ENCODE data around the gene LCLAT1. TPM values are rescaled to one million over a fixed set of nuclear protein-coding genes. Genes with fewer than 3 reads are reported as not detected.

LCLAT1 gene
- polyA plus RNA-seq, 1 of the 3 experiments (the other 2 are of a cell fraction), result 6.9 TPM

GRCh38 chr2:30627151-30627550, 180.1 kb downstream of the LCLAT1 start:
- no peaks in the 10 kb centered on the region for H3K4me1 ChIP-seq (ENCODE audit: control insufficient read depth in 1 of 2, insufficient read depth in 2 of 2, low read depth in 1 of 2, low read length in 1 of 2)
- no peak overlapping the region for H3K27ac ChIP-seq (ENCODE audit: low read depth in 2 of 2, low read length in 1 of 2)
- H3K36me3 ChIP-seq (replicated peaks in 1 of 2; ENCODE audit: control insufficient read depth in 1 of 2, insufficient read depth in 2 of 2, low read length in 1 of 2), result no peaks in the 10 kb centered on the region
- no peak overlapping the region for H3K4me2 ChIP-seq
- no peak overlapping the region for H3K9ac ChIP-seq
- H2AFZ ChIP-seq (ENCODE audit: low read depth), result no peak overlapping the region
- no peak for DNase-seq
- ChIA-PET CTCF (interaction anchor here (0.9 kb wide), 1 partner anchor 15 kb away, joined by 3 read pairs; no protein-coding TSS in a partner anchor), POLR2A (no interaction called here)
- TF ChIP-seq RAD21 (IDR thresholded peaks at IDR 0.05; ENCODE audit: low read length) (no peak), MXI1 (IDR thresholded peaks at IDR 0.05; ENCODE audit: low read depth, low read length) (no peak), ZBTB33 (IDR thresholded peaks at IDR 0.05; ENCODE audit: borderline replicate concordance, low read depth) (no peak)
- H3K27me3 ChIP-seq (ENCODE audit: insufficient read depth), result no peaks in the 10 kb centered on the region
- no peak overlapping the region for H3K4me3 ChIP-seq (ENCODE audit: low read depth in 2 of 2, low read length in 1 of 2)
- no peaks in the 10 kb centered on the region for H3K9me3 ChIP-seq
- no peaks in the 10 kb centered on the region for H3K79me2 ChIP-seq (ENCODE audit: insufficient read depth)
- no peaks in the 10 kb centered on the region for H3K9me2 ChIP-seq
- H3F3A ChIP-seq (replicated peaks; ENCODE audit: insufficient read depth), result no peaks in the 10 kb centered on the region
- H4K20me1 ChIP-seq (ENCODE audit: insufficient read depth), result no peaks in the 10 kb centered on the region
- WGBS (ENCODE audit: low lambda C conversion rate), result 96% methylated on average over 8 of the region's 8 CpGs

DNA sequence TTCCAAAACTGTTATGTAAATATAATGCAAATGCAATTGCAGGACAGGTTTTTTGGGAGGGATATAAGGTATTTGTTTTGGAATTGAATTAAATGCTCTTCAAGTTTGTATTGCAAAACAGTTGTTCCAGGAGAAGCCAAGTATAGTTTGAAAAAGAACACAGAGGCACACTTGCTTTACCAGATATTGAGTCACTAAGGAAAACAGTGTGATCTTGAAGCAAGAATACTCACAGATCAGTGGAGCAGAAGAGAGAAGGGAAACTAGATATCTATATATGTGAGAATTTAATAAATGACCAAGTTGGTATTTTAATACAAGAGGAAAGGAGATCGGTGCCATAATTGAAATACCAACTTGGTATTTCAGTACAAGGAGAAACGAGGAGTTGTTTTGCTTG, 181.3 kb downstream of the LCLAT1 start:
- no peak overlapping the region for H2AFZ ChIP-seq (ENCODE audit: low read depth)
- no peaks in the 10 kb centered on the region for H3K36me3 ChIP-seq (replicated peaks in 1 of 2; ENCODE audit: control insufficient read depth in 1 of 2, insufficient read depth in 2 of 2, low read length in 1 of 2)
- H3K4me3 ChIP-seq (ENCODE audit: low read depth in 2 of 2, low read length in 1 of 2), result no peak overlapping the region
- H3K27ac ChIP-seq (ENCODE audit: low read depth in 2 of 2, low read length in 1 of 2), result no peak overlapping the region
- H3K9me2 ChIP-seq, result no peaks in the 10 kb centered on the region
- no peaks in the 10 kb centered on the region for H3K4me1 ChIP-seq (ENCODE audit: control insufficient read depth in 1 of 2, insufficient read depth in 2 of 2, low read depth in 1 of 2, low read length in 1 of 2)
- H3K4me2 ChIP-seq, result no peak overlapping the region
- H4K20me1 ChIP-seq (ENCODE audit: insufficient read depth), result no peaks in the 10 kb centered on the region
- H3K9ac ChIP-seq, result no peak overlapping the region
- no peaks in the 10 kb centered on the region for H3K9me3 ChIP-seq
- H3K79me2 ChIP-seq (ENCODE audit: insufficient read depth), result no peaks in the 10 kb centered on the region
- no peaks in the 10 kb centered on the region for H3F3A ChIP-seq (replicated peaks; ENCODE audit: insufficient read depth)
- no peak for DNase-seq
- 97% methylated on average over 2 of the region's 2 CpGs for WGBS (ENCODE audit: low lambda C conversion rate)
- TF ChIP-seq USF1 (IDR thresholded peaks at IDR 0.05; ENCODE audit: borderline replicate concordance, low read depth), result no peak
- no peak for TF ChIP-seq REST (IDR thresholded peaks at IDR 0.05; ENCODE audit: low read depth, low read length)
- no peak for TF ChIP-seq MEF2A (IDR thresholded peaks at IDR 0.05; ENCODE audit: borderline replicate concordance, low read depth)
- TF ChIP-seq MXI1 (IDR thresholded peaks at IDR 0.05; ENCODE audit: low read depth, low read length), result no peak
- TF ChIP-seq, protein P1, sequence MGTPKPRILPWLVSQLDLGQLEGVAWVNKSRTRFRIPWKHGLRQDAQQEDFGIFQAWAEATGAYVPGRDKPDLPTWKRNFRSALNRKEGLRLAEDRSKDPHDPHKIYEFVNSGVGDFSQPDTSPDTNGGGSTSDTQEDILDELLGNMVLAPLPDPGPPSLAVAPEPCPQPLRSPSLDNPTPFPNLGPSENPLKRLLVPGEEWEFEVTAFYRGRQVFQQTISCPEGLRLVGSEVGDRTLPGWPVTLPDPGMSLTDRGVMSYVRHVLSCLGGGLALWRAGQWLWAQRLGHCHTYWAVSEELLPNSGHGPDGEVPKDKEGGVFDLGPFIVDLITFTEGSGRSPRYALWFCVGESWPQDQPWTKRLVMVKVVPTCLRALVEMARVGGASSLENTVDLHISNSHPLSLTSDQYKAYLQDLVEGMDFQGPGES (IDR thresholded peaks at IDR 0.05; ENCODE audit: low read depth, low read length), result no peak
- no peak for TF ChIP-seq TAF1 (IDR thresholded peaks at IDR 0.05; ENCODE audit: borderline replicate concordance, low read depth, low read length)
- TF ChIP-seq RXRA (IDR thresholded peaks at IDR 0.05; ENCODE audit: borderline replicate concordance, low read depth), result no peak
- no peak for TF ChIP-seq GABPA (IDR thresholded peaks at IDR 0.05; ENCODE audit: low read depth)
- TF ChIP-seq ELF1 (IDR thresholded peaks at IDR 0.05), result no peak
- ChIA-PET POLR2A (no interaction called here), CTCF (interaction anchor here (0.9 to 1.8 kb wide), 2 partner anchors 16 to 25 kb away, joined by 3 to 5 read pairs; no protein-coding TSS in a partner anchor)
- no peaks in the 10 kb centered on the region for H3K27me3 ChIP-seq (ENCODE audit: insufficient read depth)
